ENCODE results near the gene C4A.
A peak's percentile ranks its signal among the peaks of the same experiment; 100 is the strongest.
"Not testable (repeated sequence)": the region's sequence is repeated elsewhere in the genome, so short reads cannot be mapped to it uniquely, and the experiment has no call there.

The C4A gene

GRCh38 chr6:31981744-31982143 lies at the start of gene C4A:
C4A (plus strand) TSS chr6:31982057; CDS start chr6:31982108, 51 bp downstream.
- DNase-seq: not testable (repeated sequence)

GRCh38 chr6:31932137-31932536 lies 49.7 kb upstream of the C4A start:
- DNase-seq: not testable (repeated sequence)

DNA sequence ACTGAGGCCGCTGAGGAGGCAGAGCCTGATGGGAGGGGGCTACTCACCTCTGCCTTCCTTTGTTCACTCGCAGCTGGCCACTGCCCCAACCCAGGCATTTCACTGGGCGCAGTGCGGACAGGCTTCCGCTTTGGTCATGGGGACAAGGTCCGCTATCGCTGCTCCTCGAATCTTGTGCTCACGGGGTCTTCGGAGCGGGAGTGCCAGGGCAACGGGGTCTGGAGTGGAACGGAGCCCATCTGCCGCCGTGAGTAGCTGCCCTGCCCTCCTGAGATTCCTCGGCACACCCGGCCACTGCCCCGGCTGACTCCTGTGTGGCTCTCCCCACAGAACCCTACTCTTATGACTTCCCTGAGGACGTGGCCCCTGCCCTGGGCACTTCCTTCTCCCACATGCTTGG lies 48.3 kb upstream of the C4A start:
- DNase-seq: no peak

DNA sequence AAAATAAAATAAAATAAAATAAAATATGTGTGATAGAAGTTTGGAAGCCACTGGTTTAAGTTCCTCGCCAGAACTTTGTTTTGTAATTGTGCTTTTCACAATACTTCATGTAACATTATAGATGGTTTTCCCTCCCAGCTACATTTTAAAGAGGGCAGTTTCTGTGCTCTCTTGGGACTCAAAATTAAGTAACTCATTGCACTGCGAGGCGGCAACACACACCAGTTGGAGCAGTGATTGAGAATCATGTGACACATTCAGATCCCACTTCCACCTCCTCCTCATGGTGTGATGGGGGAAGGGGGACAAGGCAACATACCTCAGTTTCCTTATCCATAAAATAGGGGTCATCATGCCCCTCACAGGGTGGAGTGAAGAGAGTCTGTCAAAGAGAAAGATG lies 46.8 kb upstream of the C4A start:
- no peak for DNase-seq

- DNase-seq: no peak
These were observed 46.0 kb upstream of the C4A start for GRCh38 chr6:31935823-31936222.

DNA sequence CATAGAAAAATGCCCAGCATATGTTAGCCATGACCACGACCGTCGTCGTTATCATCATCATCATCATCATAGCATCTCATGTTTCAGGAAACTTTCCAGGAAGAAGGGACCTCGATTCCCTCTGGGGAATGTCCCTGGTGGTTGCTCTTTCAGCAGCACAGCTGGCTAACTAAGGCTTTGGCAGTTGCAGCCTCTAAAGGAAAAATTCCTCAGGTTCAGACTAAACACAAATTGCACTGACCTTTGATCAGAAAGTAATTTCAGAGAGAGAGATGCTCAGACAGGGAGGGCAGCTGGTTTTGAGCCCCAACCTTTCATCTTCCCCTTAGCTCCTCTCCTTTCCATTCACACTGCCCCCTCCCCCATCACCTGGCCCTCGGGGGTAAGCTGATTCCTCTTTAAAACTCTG lies 41.6 kb upstream of the C4A start:
- DNase-seq: no peak

DNA sequence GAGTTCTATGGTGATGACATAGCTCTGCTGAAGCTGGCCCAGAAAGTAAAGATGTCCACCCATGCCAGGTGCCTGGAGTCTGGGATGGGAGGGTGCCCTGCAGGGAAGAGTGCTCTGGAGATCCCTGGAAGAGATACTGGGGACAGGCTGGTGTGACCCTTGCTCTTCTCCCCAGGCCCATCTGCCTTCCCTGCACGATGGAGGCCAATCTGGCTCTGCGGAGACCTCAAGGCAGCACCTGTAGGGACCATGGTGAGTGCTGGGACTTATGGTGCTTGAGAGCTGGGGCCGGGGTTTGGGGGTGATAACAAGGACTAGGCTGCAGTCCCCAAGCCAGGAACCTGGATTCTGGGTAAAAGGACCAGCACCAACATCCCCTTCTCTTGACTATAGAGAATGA lies 38.1 kb upstream of the C4A start:
- DNase-seq: no peak

- no peak for DNase-seq
These were observed 36.7 kb upstream of the C4A start for GRCh38 chr6:31945154-31945506.

GRCh38 chr6:31945507-31946369 lies 36.1 kb upstream of the C4A start, which contains the start of gene CFB:
CFB (plus strand) TSS chr6:31946095; CDS start chr6:31946222, 127 bp downstream.
- peak; percentile 60 for DNase-seq

DNA sequence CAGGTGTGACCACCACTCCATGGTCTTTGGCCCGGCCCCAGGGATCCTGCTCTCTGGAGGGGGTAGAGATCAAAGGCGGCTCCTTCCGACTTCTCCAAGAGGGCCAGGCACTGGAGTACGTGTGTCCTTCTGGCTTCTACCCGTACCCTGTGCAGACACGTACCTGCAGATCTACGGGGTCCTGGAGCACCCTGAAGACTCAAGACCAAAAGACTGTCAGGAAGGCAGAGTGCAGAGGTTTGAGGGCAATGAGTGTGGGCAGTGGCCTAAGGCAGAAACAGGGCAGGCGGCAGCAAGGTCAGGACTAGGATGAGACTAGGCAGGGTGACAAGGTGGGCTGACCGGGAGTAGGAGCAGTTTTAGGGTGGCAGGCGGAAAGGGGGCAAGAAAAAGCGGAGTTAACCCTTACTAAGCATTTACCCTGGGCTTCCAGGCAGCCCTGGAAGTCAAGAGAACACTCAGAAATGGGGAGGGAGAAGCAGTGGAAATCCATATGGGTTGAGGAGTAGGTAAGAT lies 35.4 kb upstream of the C4A start:
- no peak for DNase-seq

- no peak for DNase-seq
These were observed 34.7 kb upstream of the C4A start for GRCh38 chr6:31947070-31947675.

GRCh38 chr6:31947864-31948263 lies 34.0 kb upstream of the C4A start:
- DNase-seq: no peak

- DNase-seq: no peak
These were observed 33.6 kb upstream of the C4A start for GRCh38 chr6:31948306-31948705.

DNA sequence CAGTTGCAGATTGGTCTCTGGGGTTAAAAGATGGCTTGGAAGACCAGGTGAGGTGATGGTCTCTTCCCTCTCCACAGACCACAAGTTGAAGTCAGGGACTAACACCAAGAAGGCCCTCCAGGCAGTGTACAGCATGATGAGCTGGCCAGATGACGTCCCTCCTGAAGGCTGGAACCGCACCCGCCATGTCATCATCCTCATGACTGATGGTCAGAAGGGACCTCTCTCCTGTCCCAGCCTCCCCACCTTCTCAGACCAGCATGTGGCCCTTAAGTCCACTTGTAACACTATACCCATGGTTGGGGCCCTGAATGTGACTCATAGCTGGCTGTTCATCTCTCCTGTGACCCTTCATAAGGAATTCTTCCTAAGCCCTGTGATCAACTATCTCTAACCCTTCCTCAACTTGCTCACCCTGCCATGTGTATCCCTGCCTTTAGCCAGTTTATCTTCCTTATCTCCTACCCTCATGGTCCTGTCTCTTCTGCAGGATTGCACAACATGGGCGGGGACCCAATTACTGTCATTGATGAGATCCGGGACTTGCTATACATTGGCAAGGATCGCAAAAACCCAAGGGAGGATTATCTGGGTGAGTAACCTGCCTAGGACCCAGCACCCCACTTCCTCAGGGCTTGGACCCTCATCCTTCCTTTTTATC lies 33.0 kb upstream of the C4A start:
- DNase-seq: no peak

GRCh38 chr6:31949926-31950548 lies 31.8 kb upstream of the C4A start:
- no peak for DNase-seq

DNA sequence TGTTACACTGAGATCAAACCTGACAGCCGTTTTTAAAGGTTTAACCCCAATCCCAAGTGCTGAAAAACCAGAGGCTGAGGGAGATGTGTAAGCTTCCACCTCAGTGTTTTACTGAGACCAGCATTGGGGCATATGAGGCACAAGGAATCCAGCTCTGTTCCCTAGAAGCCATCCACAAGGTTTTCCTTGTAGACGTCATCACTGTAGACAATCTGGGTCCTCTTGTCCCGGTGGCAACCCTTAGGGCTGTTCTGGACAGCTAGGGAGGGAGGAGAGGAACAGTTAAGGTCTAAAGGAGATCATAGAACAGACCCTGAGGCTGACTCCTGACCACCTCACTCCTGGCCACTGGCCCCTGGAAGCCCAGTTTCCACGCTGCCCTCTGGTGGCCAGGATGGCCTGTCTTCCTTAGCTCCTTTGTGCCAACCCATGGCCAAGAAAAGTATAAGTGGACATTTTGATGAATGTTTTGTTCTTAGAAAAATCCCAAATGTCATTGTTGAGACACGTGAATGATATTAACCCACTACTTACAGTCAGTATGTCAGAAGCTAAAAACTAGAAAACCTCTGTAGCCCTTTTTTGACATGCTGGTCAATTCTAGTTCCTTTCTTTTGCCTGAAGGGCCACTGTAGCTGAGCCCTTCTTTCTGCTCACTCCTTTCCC lies 29.6 kb upstream of the C4A start:
- no peak for DNase-seq

GRCh38 chr6:31952890-31953289 lies 29.0 kb upstream of the C4A start:
- no peak for DNase-seq

DNA sequence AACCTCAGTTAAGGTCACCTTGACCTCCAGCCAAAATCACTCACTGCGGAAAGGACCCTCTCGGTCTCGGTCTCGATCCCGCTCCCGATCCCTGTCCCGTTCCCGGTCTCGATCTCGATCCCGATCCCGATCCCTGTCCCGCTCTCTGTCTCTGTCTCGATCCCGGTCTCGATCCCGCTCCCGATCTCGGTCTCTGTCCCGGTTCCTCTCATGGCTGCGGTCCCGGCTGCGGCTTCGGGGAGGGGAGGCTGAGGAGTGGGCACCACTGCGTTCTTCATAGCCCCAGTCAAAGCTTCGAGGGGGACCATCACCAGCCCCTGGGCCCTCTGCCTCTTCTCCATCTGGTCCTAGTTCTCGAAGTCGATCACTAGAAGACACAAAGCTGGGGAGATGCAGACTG lies 27.3 kb upstream of the C4A start:
- DNase-seq: no peak

GRCh38 chr6:31956796-31957195 lies 25.1 kb upstream of the C4A start:
- no peak for DNase-seq

DNA sequence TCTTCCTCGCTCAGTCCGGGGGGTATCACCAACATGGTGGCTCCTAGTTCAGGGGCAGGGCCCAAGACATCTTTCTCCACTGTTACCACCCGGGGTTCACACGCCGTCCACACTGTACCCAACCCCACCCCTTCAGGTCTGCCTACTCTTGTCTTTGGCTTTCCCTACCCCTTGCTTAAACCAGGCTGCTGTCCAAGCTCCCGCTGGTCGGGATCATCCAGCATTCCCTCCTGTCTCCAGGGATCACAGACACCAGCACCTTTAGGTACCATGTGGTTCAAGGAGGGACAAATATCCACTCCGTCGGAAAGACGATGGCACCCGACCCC lies 23.5 kb upstream of the C4A start:
- DNase-seq: no peak

GRCh38 chr6:31958741-31959739 lies 22.8 kb upstream of the C4A start, which contains the start of the genes NELFE and SKIC2:
NELFE (minus strand) TSS chr6:31958971; CDS start chr6:31958446, 525 bp downstream.
SKIC2 (plus strand) TSS chr6:31959175; CDS start chr6:31959193, 18 bp downstream.
- DNase-seq: peak; percentile 100

All from right forelimb (tissue), 1 donor.